Retinal pigment epithelial cell (primary cell): ENCODE measurements around the gene MPIG6B.

ENCODE experiments used
- DNase-seq: peaks from one replicate; pipeline ENCODE4 v3.0.0-alpha.2; 2010; ENCODE audit warnings: low read depth
- H3K4me3 ChIP-seq: 2 replicates; pipeline ENCODE4 v1.5.1; 2011; ENCODE audit warnings: mild to moderate bottlenecking, low read length, control low read depth, moderate library complexity
- CTCF ChIP-seq: conservative IDR thresholded peaks from 2 replicates; pipeline ENCODE4 v1.5.1; 2011; ENCODE audit warnings: low read depth, low read length, control low read depth, inconsistent platforms

MPIG6B gene

DNA sequence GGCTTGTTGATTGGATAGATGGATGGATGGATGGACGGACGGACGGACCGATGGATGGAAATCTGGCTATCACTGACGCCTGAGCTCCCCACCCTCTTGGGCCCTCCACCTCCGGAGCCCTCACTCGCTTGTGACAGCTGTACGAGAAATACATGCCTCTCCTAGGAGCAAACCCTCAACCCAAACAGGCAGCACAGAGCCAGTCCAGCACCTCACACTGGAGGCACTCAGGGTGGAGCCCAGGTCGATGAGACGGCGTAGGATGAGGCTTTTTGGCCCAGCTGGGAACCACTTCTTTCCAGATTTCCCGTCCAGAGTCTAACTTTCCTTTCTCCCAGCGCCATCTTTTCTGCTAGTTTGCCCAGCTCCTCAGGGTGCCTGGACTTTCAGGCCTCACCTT, 39.6 kb upstream of the MPIG6B start:
- peak overlapping the region; percentile 59 for H3K4me3 ChIP-seq
- TF ChIP-seq CTCF = no peak
- no peak for DNase-seq

DNA sequence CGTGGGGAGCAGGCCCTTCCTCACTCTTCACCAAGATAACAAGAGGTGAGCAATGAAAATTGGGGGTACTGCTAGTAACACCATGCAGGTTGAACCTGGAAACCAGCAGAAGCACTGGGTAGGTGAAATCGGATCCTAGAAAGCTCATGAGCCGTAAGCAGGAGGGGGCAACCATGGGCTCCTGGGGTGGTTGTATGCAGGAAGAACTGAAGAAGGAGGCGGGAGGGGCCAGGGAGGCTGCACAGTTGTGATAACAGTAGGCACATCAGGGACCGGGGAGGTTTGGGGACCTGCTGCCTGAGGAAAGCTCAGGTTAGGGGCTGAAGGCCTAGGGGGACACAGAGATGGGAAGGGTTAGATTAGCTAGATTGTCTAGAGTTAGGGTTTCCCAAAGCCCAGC, 36.7 kb upstream of the MPIG6B start:
- no peak for DNase-seq
- TF ChIP-seq CTCF = no peak
- H3K4me3 ChIP-seq = no peak overlapping the region

- DNase-seq = no peak
- TF ChIP-seq CTCF = no peak
- no peak overlapping the region for H3K4me3 ChIP-seq
Observed at GRCh38 chr6:31687321-31687720, 35.9 kb upstream of the MPIG6B start.

GRCh38 chr6:31687860-31688693, 35.1 kb upstream of the MPIG6B start:
- DNase-seq = no peak
- no peak overlapping the region for H3K4me3 ChIP-seq
- TF ChIP-seq CTCF = no peak

DNA sequence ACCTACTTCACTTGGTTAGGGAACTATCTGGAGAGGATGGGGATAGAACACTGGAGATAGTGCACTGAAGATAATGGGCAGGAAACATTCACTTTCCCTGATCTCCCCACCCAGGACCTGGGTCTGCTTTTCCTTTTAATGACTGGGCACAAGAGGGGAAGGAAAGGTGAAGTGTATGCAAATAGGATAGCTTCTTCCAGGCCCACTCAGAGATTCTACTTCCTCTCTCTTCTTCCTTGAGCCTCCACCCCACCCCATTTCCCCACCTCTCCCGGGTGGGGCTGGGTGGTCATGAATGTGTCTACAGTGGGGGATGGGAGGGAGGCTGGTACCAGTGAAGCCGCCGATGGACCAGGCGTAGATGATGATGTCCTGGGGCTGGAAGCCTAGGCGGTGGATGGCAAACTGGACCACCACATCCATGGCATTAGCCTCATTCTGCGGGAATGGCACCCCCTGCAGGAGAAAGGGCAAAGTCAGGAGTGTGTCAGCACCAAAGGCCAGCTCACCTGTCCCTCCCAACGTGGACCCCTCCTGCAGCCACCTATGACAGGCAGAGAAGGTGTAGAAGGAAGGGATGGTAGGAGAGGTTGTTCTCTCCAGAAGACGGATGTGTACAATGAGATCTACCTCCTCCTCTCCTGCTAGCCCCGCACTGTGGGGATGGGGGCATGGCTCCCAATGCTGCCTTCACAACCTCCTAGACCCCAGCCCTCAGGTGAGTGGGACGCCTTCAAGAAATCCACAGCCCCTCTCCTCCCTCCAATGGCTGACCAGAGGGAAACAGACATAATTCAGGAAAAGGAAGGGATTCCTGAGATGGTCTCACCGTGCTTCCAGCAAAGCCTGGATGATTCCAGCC, 33.7 kb upstream of the MPIG6B start:
- H3K4me3 ChIP-seq = no peak overlapping the region
- TF ChIP-seq CTCF = peak; percentile 55
- DNase-seq = no peak

DNA sequence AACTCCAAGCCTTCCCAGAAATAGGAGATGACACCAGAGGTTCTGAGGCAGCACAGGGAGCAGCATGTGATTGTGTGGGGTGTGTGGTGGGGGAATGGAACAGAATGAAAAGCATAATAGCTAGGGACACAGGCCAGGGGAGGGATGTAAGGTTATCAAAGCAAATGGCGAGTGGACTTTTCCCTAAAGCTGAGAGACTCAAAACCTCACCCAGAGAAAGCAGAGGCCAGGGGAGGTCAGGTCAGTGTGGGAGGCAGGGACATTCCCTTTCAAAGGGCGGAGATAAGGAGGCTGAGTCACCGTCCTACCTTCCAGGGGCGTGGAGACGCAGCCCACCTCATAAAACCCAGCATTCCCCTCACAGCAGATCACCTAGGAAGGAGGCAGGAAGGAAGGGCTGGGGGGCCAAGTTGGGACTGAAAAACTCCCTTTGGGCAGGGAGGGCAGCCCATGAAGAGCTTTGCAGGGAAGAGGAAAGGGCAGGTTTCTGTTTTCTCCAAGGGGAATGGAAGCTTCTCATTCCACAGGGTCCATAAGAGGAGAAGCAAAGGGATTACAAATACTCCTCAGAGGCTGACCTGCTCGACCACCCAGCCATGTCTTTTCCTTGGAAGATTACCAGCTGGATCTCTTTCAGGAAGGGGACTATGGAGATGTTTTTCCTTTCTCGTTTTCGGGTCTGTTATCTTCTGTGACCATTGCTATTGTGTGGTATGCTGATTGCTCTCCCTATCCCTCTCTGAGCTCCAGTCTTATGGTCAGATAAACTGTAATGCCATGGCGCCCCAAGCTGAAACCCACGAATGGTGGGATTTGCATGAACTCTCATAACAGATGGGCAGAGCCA, 32.7 kb upstream of the MPIG6B start:
- DNase-seq = peak; percentile 34
- no peak overlapping the region for H3K4me3 ChIP-seq
- TF ChIP-seq CTCF = no peak
